HG03565 (cell line): ENCODE results near the gene IRF3.

Source experiments
- ATAC-seq: cut with Tn5 transposase; IDR thresholded peaks from one replicate; pipeline ENCODE4 v1.9.1; 2021; ENCODE audit warnings: mild to moderate bottlenecking, moderate library complexity; ENCODE audit not compliant: unreplicated experiment

The IRF3 gene, protein sequence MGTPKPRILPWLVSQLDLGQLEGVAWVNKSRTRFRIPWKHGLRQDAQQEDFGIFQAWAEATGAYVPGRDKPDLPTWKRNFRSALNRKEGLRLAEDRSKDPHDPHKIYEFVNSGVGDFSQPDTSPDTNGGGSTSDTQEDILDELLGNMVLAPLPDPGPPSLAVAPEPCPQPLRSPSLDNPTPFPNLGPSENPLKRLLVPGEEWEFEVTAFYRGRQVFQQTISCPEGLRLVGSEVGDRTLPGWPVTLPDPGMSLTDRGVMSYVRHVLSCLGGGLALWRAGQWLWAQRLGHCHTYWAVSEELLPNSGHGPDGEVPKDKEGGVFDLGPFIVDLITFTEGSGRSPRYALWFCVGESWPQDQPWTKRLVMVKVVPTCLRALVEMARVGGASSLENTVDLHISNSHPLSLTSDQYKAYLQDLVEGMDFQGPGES

GRCh38 chr19:49665351-49666119 lies at the start of gene IRF3, which contains the start of gene BCL2L12:
IRF3 (minus strand) TSS chr19:49665857; CDS start chr19:49664838, 1,019 bp downstream.
BCL2L12 (plus strand) TSS chr19:49665933; CDS start chr19:49666693, 760 bp downstream.
- ATAC-seq: peak; percentile 78

GRCh38 chr19:49713236-49713845 lies 47.7 kb upstream of the IRF3 start:
- no peak for ATAC-seq

- ATAC-seq: no peak
These were observed 46.8 kb upstream of the IRF3 start for GRCh38 chr19:49712397-49712859.

GRCh38 chr19:49710372-49710951 lies 44.8 kb upstream of the IRF3 start:
- ATAC-seq: no peak

GRCh38 chr19:49705919-49706318 lies 40.3 kb upstream of the IRF3 start:
- ATAC-seq: no peak

DNA sequence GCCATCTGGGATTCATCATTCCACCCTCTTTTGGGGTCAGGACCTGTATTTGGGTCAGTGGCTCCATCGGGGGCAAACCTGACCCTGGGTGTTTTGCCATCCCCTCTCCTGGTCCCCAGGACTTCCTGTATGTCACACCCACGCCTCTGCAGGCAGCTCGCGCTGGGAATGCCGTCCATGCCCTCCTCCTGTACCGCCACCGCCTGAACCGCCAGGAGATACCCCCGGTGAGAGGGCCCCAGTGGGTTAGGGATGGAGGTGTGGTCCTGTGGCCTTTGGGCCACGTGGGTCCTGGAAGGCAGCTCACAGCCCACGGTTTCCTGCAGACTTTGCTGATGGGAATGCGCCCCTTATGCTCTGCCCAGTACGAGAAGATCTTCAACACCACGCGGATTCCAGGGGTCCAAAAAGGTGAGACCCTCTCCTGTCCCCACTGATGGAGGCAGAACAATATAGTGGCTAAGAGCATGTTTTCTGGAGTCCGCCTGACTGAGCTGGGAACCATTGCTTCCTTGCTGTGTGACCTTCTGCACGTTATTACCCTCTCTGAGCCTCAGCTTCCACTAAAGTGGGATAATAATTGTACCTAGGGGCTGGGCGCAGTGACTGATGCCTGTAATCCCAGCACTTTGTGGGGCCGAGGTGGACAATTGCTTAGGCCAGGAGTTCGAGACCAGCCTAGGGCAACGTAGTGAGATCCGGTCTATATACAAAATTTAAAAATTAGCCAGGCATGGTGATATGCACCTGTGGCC lies 39.4 kb upstream of the IRF3 start:
- no peak for ATAC-seq

DNA sequence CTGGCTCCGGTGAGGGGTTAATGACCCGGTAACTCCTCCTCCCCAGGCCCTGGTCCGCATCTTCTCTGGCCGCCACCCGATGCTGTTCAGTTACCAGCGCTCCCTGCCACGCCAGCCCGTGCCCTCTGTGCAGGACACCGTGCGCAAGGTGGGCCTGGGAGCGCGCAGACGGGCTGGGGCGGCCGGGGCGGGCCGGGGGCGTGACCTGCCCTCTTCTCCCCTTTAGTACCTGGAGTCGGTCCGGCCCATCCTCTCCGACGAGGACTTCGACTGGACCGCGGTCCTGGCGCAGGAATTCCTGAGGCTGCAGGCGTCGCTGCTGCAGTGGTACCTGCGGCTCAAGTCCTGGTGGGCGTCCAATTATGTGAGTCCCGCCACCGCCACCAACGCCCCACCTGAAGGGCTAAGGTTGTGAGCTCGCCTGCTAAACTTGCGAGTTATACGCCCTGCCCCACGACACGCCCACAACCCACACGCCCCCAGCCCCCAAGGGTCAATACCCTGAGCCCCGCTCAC lies 35.7 kb upstream of the IRF3 start:
- no peak for ATAC-seq

DNA sequence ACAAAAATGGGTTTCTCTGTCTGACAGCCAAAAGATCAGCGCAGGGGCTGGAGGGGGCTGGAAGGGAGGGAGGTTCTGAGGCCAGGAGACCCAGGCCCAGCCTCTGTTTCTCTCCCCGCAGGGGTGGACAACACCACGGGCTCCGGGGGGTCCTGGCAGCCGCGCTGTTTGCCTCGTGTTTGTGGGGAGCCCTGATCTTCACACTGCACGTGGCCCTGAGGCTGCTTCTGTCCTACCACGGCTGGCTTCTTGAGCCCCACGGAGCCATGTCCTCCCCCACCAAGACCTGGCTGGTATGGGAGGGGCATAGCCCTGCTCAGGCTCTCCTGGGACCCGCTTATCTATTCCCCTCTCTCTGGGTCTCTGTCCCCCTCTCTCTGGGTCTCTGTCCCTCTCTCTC lies 34.9 kb upstream of the IRF3 start:
- no peak for ATAC-seq

DNA sequence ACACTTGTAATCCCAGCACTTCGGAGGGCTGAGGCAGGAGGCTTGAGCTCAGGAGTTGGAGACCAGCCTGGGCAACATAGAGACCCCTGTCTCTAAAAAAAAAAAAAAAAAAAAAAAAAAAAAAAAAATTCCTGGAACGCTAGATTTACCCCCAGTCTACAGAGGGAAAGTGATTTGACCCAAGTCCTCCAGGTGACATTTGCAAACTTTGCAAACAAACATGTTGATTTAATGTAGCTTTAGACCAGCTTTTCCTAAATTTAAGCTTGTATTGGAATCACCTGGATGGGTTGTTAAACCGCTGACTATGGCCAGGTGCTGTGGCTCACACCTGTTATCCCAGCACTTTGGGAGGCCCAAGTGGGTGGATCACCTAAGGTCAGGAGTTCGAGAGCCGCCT lies 33.7 kb upstream of the IRF3 start:
- ATAC-seq: no peak

- ATAC-seq: no peak
These were observed 31.2 kb upstream of the IRF3 start for GRCh38 chr19:49696865-49697264.

- ATAC-seq: no peak
These were observed 30.5 kb upstream of the IRF3 start for GRCh38 chr19:49696115-49696514.

DNA sequence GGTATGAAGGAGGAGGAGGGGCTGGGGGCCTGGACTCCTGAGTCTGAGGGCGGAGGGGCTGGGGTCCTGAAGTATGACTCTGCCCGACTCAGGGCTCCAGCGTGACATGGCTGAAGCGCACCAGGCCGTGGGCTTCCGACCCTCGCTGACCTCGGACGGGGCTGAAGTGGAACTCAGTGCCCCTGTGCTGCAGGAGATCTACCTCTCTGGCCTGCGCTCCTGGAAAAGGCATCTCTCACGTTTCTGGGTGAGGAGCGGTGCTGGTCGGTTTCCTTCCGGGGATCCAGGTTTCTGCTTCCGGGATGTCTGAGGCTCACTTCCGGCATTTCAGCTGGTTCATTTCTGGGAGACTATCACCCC lies 26.5 kb upstream of the IRF3 start:
- ATAC-seq: no peak

DNA sequence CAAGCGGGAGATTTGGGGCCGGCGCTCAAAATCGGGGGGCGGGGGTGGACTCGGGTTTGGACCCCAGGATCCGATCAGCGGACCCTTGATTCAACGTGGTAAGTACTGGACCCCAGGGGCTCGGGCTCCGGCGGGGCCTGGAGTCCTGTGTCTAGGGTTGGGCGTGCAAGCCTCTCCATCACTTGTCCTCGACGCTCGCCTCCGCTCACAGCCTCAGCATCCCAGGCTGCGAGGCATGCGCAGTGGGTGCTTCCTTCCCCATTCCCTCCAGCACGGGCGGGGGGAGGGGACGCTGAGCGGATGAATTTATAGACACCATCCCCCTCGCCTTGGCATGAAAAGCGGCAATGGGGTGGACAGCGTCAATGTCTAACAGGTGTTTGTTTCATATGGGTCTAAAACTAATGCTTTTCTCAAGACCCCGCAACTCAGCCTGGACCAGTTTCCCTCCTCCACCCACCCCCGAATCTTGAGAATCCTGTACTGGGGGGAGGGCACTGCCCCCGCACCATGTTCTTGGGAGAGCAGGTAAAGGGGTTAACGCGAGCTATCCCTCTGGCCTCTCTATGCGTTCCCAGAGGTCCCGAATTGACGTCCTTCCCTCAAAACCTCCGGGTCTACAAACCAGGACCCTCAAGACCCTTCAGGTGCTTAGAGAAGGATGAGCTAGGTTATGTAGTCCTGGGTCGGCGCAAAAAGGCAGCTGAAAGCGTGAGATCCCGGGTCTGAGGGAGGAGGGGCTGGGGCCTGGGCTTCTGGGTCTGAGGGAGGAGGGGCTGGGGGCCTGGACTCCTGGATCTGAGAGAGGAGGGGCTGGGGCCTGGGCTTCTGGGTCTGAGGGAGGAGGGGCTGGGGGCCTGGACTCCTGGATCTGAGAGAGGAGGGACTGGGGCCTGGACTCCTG lies 25.8 kb upstream of the IRF3 start:
- ATAC-seq: no peak

DNA sequence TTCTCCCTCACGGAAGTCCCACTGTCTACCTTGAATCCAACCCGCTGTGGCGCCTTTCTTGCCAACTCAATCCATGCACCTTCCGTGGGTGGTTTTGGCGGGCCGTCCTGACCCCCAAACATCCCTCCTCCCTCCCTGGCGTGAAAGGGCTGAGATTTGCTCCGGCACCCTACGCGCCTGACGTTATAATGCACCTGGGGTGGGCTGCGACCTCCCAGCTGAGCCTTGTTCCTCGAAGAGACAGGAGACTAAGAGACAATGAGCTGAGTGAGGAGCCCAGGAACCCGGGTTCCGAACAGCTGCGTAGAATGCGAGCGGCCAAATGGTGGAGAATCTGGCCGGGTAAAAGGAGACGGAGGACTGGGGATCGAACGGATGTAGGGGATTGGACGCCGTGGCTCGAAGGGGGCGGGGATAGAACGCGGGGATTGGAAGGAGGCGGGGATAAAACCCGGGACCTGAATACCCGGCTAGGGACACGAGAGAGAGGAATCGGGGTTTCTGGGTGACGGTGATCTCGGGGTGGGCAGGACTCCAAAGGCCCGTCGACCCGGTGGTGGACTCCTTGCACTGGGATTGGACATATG lies 25.1 kb upstream of the IRF3 start, which contains the start of gene CPT1C:
TSS of gene CPT1C (plus strand) at position 461 of the 587 bp plus-strand sequence. CDS start 1,137 bp downstream, outside the sequence.
- ATAC-seq: no peak

DNA sequence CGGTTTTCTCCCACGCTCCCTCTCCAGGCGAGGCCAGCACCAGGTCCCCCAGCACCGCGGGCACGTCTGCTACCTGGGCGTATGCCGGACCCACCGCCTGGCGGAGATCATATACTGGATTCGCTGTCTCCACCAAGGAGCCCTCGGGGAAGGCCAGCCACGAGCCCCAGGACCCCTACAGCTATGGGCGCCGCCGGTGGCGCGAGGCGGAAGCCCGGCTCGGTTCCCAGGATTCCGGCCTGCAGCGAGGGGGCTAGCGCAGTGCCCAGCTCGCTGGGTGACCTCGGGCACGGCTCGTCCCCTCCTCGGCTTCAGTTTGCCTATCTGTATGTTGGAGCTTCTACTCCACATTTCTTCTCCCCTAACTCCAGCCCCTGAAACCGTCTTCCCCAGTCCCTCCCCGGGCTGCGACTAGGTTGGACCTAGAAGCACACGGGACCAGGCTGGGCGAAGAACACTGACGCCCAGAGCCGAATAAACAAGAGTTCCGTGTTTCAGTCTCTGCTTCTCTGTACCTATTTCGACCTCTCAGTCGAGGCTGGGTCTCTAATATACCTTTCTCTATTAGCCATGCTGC lies 24.5 kb upstream of the IRF3 start:
- ATAC-seq: no peak

DNA sequence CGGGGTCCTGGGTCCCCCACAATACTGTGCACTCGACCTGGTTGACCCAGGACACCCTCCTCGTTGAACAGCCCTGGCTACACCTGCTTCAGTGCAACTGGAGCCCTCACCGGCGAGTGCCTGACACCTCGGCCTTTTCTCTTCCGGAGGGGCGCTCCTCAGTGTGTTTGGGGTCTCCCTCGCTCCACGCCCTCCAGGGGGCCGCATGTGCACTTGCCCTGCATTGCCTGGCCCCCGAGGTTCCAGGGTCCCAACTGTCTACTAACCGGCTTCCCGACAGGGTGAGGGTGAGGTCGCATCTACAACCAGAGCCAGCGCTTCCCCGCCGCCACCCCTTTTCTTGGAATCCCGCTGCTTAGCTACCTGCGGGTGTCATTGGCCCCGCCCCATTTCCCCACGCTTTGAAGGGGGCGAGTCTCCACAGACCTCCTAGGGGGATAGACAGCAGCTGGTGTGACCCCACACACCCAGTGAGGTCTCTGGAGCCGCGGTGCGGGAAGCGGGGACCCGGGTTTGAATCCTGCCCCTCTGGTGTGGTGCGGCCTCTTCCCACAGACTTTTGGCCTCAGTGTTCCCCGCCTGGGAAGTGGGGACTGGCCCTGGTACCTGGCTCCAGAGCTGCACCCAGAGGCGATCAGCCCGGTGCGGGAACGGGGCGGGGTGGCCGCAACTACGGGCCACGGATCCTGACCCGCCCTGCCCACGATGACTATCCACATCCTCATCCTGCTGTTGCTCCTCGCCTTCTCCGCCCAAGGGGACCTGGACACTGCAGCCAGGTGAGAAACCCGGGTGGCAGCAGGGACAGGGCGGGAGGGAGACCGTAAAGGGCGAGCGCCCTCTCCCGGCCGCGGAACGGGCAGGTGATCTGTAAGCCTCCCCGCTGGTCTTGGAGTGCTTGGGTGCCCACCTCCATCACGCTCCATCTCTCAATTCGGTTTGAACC lies 23.7 kb upstream of the IRF3 start, which contains the start of gene ADM5:
TSS of gene ADM5 (plus strand) at position 462 of the 946 bp plus-strand sequence. CDS start at position 706, 244 bp downstream.
- no peak for ATAC-seq

DNA sequence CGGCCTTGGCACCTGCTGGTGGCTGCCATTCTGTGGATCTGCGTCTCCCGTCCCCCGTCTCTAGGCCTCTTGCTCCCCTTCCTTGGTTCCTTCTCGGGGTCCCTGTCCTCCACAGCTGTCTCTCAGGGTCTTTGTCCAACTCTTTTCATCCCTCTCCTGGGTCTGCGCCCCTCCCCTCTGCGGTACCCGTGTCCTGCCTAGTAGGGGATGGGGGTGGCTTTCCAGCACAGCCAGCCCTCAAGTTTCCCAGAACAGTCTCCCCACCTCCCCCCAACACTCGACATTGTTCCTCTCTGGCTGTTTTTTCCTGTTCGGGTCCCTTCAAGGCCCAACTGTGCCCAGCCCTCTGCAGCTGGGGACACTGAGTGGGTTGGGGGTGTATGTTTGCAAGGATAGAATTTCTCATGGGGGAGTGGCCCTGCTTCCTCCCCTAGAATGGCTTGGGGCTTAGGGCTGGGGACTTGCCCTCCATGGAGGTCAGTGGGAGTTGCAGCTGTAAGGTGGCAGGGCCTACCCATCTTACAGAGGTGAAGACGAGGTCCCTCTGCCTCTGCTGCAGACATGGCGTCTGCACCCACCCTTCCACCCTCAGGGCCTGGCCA lies 23.0 kb upstream of the IRF3 start:
- ATAC-seq: no peak
